Neutrophil (primary cell): Measurements from ENCODE around the gene MYOM3.

Experiments
- H3K27ac ChIP-seq: fragments of 200-600 bp; sonication (generic); 2 replicates; pipeline ENCODE4 v1.5.1; 2016; ENCODE audit warnings: mild to moderate bottlenecking, moderate library complexity
- H3K27me3 ChIP-seq: fragments of 200-600 bp; sonication (generic); 2 replicates; pipeline ENCODE4 v1.6.0; 2016; ENCODE audit warnings: mild to moderate bottlenecking
- H3K36me3 ChIP-seq: fragments of 200-600 bp; sonication (generic); 2 replicates; pipeline ENCODE4 v1.5.1; 2017
- H3K4me1 ChIP-seq, 2 experiments: fragments of 200-600 bp in 1 of 2; sonication (generic) in 1 of 2; 1 replicate in 1 of 2; 2 replicates in 1 of 2; pipeline versions ENCODE4 v1.5.1 to v1.6.1; 2013 to 2016; ENCODE audit warnings: low read depth in 1 of 2, low read length in 1 of 2, mild to moderate bottlenecking in 1 of 2, moderate library complexity in 1 of 2; ENCODE audit not compliant: control insufficient read depth in 1 of 2, insufficient read depth in 1 of 2
- H3K4me3 ChIP-seq, 2 experiments: fragments of 200-600 bp in 1 of 2; sonication (generic) in 1 of 2; 1 replicate in 1 of 2; 2 replicates in 1 of 2; pipeline ENCODE4 v1.5.1; 2013 to 2016; ENCODE audit warnings: low read depth in 1 of 2, low read length in 1 of 2, mild to moderate bottlenecking in 1 of 2, moderate library complexity in 1 of 2
- H3K9me3 ChIP-seq: fragments of 200-600 bp; sonication (generic); 2 replicates; pipeline ENCODE4 v1.5.1; 2016
- CTCF ChIP-seq: fragments of 200-600 bp; sonication (generic); IDR thresholded peaks from 2 replicates; pipeline ENCODE4 v1.5.1; 2016; ENCODE audit warnings: antibody characterized with exemption

Gene MYOM3

GRCh38 chr1:24126672-24127023, 14.7 kb upstream of the MYOM3 start:
- H3K4me1 ChIP-seq = no peaks in the 10 kb centered on the region
- TF ChIP-seq CTCF = no peak
- no peak overlapping the region for H3K4me3 ChIP-seq
- no peak overlapping the region for H3K27ac ChIP-seq
- peaks cover 6% of the 10 kb centered on the region for H3K9me3 ChIP-seq
- H3K27me3 ChIP-seq = no peaks in the 10 kb centered on the region
- no peaks in the 10 kb centered on the region for H3K36me3 ChIP-seq

GRCh38 chr1:24126018-24126671, 14.2 kb upstream of the MYOM3 start:
- H3K4me3 ChIP-seq = no peak overlapping the region
- no peaks in the 10 kb centered on the region for H3K27me3 ChIP-seq
- peaks cover 6% of the 10 kb centered on the region for H3K9me3 ChIP-seq
- H3K36me3 ChIP-seq = no peaks in the 10 kb centered on the region
- H3K4me1 ChIP-seq = no peaks in the 10 kb centered on the region
- TF ChIP-seq CTCF = no peak
- H3K27ac ChIP-seq = no peak overlapping the region

GRCh38 chr1:24125456-24125855, 13.5 kb upstream of the MYOM3 start:
- Histone ChIP-seq H3K4me1 (no peaks in the 10 kb centered on the region), H3K36me3 (no peaks in the 10 kb centered on the region), H3K27ac (no peak overlapping the region), H3K9me3 (peaks cover 2% of the 10 kb centered on the region), H3K27me3 (no peaks in the 10 kb centered on the region), H3K4me3 (no peak overlapping the region)
- TF ChIP-seq CTCF = no peak

- Histone ChIP-seq H3K36me3 (no peaks in the 10 kb centered on the region), H3K4me3 (no peak overlapping the region), H3K4me1 (no peaks in the 10 kb centered on the region), H3K9me3 (no peaks in the 10 kb centered on the region), H3K27ac (no peak overlapping the region), H3K27me3 (no peaks in the 10 kb centered on the region)
- no peak for TF ChIP-seq CTCF
These were observed 13.0 kb upstream of the MYOM3 start for GRCh38 chr1:24124980-24125379.

- Histone ChIP-seq H3K27me3 (no peaks in the 10 kb centered on the region), H3K36me3 (no peaks in the 10 kb centered on the region), H3K4me1 (no peaks in the 10 kb centered on the region), H3K27ac (no peak overlapping the region), H3K4me3 (no peak overlapping the region), H3K9me3 (no peaks in the 10 kb centered on the region)
- no peak for TF ChIP-seq CTCF
These were observed 11.7 kb upstream of the MYOM3 start for GRCh38 chr1:24123611-24124010.

- H3K4me1 ChIP-seq = no peaks in the 10 kb centered on the region
- no peaks in the 10 kb centered on the region for H3K36me3 ChIP-seq
- H3K4me3 ChIP-seq = no peak overlapping the region
- no peak overlapping the region for H3K27ac ChIP-seq
- H3K9me3 ChIP-seq = no peaks in the 10 kb centered on the region
- no peaks in the 10 kb centered on the region for H3K27me3 ChIP-seq
- no peak for TF ChIP-seq CTCF
These were observed 10.8 kb upstream of the MYOM3 start for GRCh38 chr1:24122776-24123175.
